T-cell (primary cell): ENCODE measurements around the gene DPP7. TPM values are rescaled to one million over a fixed set of nuclear protein-coding genes. Genes with fewer than 3 reads are reported as not detected.

Experiments
- ATAC-seq, 4 experiments: fragments of 200-7000 bp in 3 of 4; fragments of 150-1000 bp in 1 of 4; cut with Tn5 transposase; replicated peaks in 1 of 4; 1 replicate in 3 of 4; 2 replicates in 1 of 4; pipeline ENCODE4 v1.10.0; 2021; ENCODE audit warnings: moderate library complexity in 3 of 4, mild to moderate bottlenecking in 2 of 4, moderate number of reproducible peaks in 1 of 4
- CTCF ChIA-PET, 2 donors: fragments of 300-600 bp; sonication (Branson Sonifier 250); formaldehyde crosslinking; loops; one replicate each; lab custom pipeline; 2022; ENCODE audit warnings: antibody characterized with exemption in 2 of 2; lab: Charles Lee
- POLR2A ChIA-PET, 2 donors: fragments of 300-600 bp; sonication (Branson Sonifier 250); formaldehyde crosslinking; loops; one replicate each; lab custom pipeline; 2022; ENCODE audit warnings: antibody characterized with exemption in 2 of 2; lab: Charles Lee
- DNase-seq, 35 experiments: peaks; one replicate each; pipeline versions ENCODE4 v3.0.0 to v3.0.0-alpha.2; 2013 to 2023
- H3K27ac ChIP-seq: one replicate; pipeline ENCODE4 v1.5.1; 2013; ENCODE audit warnings: low read length
- H3K27me3 ChIP-seq, 2 experiments: replicated peaks in 1 of 2; 1 replicate in 1 of 2; 2 replicates in 1 of 2; pipeline versions ENCODE4 v1.6.1 to v1.7.0; 2013; ENCODE audit warnings: low read length in 1 of 2, mixed read lengths in 1 of 2; ENCODE audit not compliant: control insufficient read depth in 2 of 2, insufficient read depth in 2 of 2; ENCODE audit errors: extremely low read depth in 1 of 2
- H3K36me3 ChIP-seq, 2 donors: 1 replicate in 1 of 2; 2 replicates in 1 of 2; pipeline versions ENCODE4 v1.6.1 to v1.7.0; 2013; ENCODE audit warnings: low read length in 1 of 2; ENCODE audit not compliant: control insufficient read depth in 2 of 2, insufficient read depth in 1 of 2; ENCODE audit errors: extremely low read depth in 1 of 2
- H3K4me1 ChIP-seq, 2 experiments: 1 replicate in 1 of 2; 2 replicates in 1 of 2; pipeline versions ENCODE4 v1.6.1 to v1.7.0; 2013; ENCODE audit warnings: low read length in 2 of 2, mixed read lengths in 1 of 2; ENCODE audit not compliant: insufficient read depth in 2 of 2, control insufficient read depth in 1 of 2; ENCODE audit errors: extremely low read depth in 1 of 2
- H3K4me3 ChIP-seq, 2 donors: 1 replicate in 1 of 2; 2 replicates in 1 of 2; pipeline versions ENCODE4 v1.5.1 to v1.7.0; 2013; ENCODE audit warnings: mild to moderate bottlenecking in 2 of 2, low read length in 1 of 2, moderate library complexity in 1 of 2; ENCODE audit not compliant: control insufficient read depth in 1 of 2; ENCODE audit errors: extremely low read depth in 1 of 2
- H3K9me3 ChIP-seq: 2 replicates; pipeline ENCODE4 v1.7.0; 2013
- H3K27ac Mint-ChIP-seq, 2 donors: one replicate each; pipeline ENCODE4 v1.8.0; 2020 to 2021; ENCODE audit warnings: mild to moderate bottlenecking in 2 of 2, mixed read lengths in 2 of 2
- H3K27me3 Mint-ChIP-seq, 2 donors: one replicate each; pipeline ENCODE4 v1.8.0; 2021 to 2022; ENCODE audit warnings: mixed read lengths in 2 of 2
- H3K36me3 Mint-ChIP-seq: one replicate; pipeline ENCODE4 v1.8.0; 2021; ENCODE audit warnings: mixed read lengths
- H3K4me1 Mint-ChIP-seq, 3 donors: one replicate each; pipeline ENCODE4 v1.8.0; 2020 to 2022; ENCODE audit warnings: mixed read lengths in 3 of 3, mild to moderate bottlenecking in 1 of 3
- H3K4me3 Mint-ChIP-seq, 3 donors: one replicate each; pipeline ENCODE4 v1.8.0; 2020 to 2022; ENCODE audit warnings: mild to moderate bottlenecking in 3 of 3, mixed read lengths in 3 of 3, moderate library complexity in 3 of 3
- H3K9me3 Mint-ChIP-seq, 3 donors: one replicate each; pipeline ENCODE4 v1.8.0; 2020 to 2022; ENCODE audit warnings: mixed read lengths in 3 of 3
- WGBS: methylation state at CpG from one replicate; pipeline ENCODE4 v1.1.5; 2013; ENCODE audit warnings: missing lambda C conversion rate; ENCODE audit not compliant: insufficient coverage; 5-methylcytosine and 5-hydroxymethylcytosine counted together
- total RNA-seq, 35 experiments: library from RNA in 6 of 35; stranded (reverse) in 6 of 35; fragments of 120-200 nt in 1 of 35; gene quantifications; one replicate each; pipeline versions ENCODE4 v1.2.1 to v1.2.4 and lab custom pipeline; 2013 to 2026

Gene DPP7
- total RNA-seq, 5 donors from 2014 or later (not counting 1 experiment from before 2014, with no cell fraction given): 246 to 469 (median 425) TPM

DNA sequence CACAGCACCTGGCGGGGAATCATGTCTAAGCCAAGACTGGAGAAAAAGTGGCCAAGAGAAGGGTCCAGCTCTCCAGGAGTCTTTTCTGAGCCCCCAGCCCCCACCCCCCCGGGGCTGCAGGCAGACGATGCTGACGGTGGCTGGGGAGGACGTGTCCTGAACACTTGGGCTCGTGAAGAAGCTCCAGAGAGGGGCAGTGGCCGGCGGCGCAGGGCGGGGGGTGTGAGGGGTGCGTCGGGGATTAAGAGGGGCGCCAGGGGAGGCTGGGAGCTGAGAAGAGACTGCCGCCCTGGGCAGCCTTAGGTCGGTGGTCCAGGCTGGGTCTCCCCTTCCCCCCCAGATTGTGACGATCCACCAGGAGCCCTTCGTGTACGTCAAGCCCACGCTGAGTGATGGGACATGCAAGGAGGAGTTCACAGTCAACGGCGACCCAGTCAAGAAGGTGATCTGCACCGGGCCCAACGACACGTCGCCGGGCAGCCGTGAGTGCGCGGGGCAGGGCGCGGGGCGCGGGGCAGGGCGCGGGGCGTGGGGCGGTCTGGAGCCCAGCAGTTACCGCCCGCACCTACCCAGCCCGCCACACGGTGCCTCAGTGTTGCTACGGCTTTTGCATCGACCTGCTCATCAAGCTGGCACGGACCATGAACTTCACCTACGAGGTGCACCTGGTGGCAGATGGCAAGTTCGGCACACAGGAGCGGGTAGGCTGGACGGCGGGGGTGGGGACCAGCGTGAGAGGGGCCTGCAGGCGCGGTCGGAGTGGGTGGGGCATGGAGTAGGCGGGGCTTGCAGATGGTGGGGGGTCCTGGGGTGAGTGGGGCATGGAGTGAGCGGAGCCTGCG lies 46.4 kb upstream of the DPP7 start:
- no peak overlapping the region for H3K27ac Mint-ChIP-seq
- Histone ChIP-seq H3K27ac (no peak overlapping the region), H3K27me3 (peaks cover 10 to 95% of the 10 kb centered on the region in 2 experiments), H3K4me3 (no peak overlapping the region), H3K36me3 (no peaks in the 10 kb centered on the region), H3K4me1 (peaks cover 3 to 40% of the 10 kb centered on the region in 2 experiments), H3K9me3 (no peaks in the 10 kb centered on the region)
- ChIA-PET CTCF (no interaction called here), POLR2A (no interaction called here)
- no peak overlapping the region for H3K4me3 Mint-ChIP-seq
- DNase-seq (no peak), ATAC-seq (no peak)
- peaks cover 14 to 29% (median 20%) of the 10 kb centered on the region in 3 donors for H3K4me1 Mint-ChIP-seq
- H3K9me3 Mint-ChIP-seq: no peaks in the 10 kb centered on the region
- WGBS: 59% methylated on average over 47 of the region's 56 CpGs
- H3K36me3 Mint-ChIP-seq: no peaks in the 10 kb centered on the region
- peaks cover 28 to 61% of the 10 kb centered on the region in 2 donors for H3K27me3 Mint-ChIP-seq

DNA sequence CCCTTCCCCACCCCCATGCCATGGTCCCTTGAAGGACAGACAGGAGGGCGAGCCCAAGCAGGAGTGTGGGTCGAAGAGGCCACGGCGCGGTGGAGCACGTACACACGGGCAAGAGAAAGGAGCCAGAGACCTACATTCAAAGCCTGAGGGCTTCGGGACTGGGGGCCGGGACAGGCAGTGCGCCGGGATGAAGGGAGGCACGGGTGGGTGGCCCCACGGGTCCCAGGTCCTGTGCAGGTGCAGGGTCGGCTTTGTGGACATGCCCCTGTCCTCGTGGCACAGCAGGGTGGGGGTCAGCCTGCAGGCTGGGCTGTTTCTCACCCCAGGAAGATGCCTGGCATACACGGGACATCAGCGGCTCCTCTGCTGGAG lies 45.5 kb upstream of the DPP7 start:
- peaks cover 30 to 62% of the 10 kb centered on the region in 2 donors for H3K27me3 Mint-ChIP-seq
- ChIA-PET POLR2A (no interaction called here), CTCF (no interaction called here)
- Histone ChIP-seq H3K4me3 (no peak overlapping the region), H3K36me3 (no peaks in the 10 kb centered on the region), H3K4me1 (peaks cover 3 to 42% of the 10 kb centered on the region in 2 experiments), H3K27ac (no peak overlapping the region), H3K27me3 (peaks cover 10 to 95% of the 10 kb centered on the region in 2 experiments), H3K9me3 (no peaks in the 10 kb centered on the region)
- no peak overlapping the region for H3K27ac Mint-ChIP-seq
- no peak for DNase-seq
- no peak overlapping the region for H3K4me3 Mint-ChIP-seq
- no peak for ATAC-seq
- H3K9me3 Mint-ChIP-seq: no peaks in the 10 kb centered on the region
- H3K4me1 Mint-ChIP-seq: peaks cover 14 to 29% (median 20%) of the 10 kb centered on the region in 3 donors
- no peaks in the 10 kb centered on the region for H3K36me3 Mint-ChIP-seq
- 70% methylated on average over 16 of the region's 17 CpGs for WGBS

GRCh38 chr9:137159105-137160053 lies 44.8 kb upstream of the DPP7 start:
- Histone ChIP-seq H3K4me1 (peaks cover 3 to 42% of the 10 kb centered on the region in 2 experiments), H3K36me3 (no peaks in the 10 kb centered on the region), H3K4me3 (no peak overlapping the region), H3K27ac (no peak overlapping the region), H3K27me3 (peaks cover 10 to 93% of the 10 kb centered on the region in 2 experiments), H3K9me3 (no peaks in the 10 kb centered on the region)
- CTCF ChIA-PET: interaction anchor here in 1 of 2 donors (0.5 kb wide), 1 partner anchor 7 kb away, joined by 3 read pairs; no protein-coding TSS in a partner anchor
- H3K27ac Mint-ChIP-seq: peak overlapping the region in 1 of 2 donors; percentile 63
- DNase-seq (no peak), ATAC-seq (no peak)
- no peaks in the 10 kb centered on the region for H3K36me3 Mint-ChIP-seq
- peaks cover 14 to 29% (median 20%) of the 10 kb centered on the region in 3 donors for H3K4me1 Mint-ChIP-seq
- H3K9me3 Mint-ChIP-seq: no peaks in the 10 kb centered on the region
- peaks cover 34 to 60% of the 10 kb centered on the region in 2 donors for H3K27me3 Mint-ChIP-seq
- H3K4me3 Mint-ChIP-seq: peak overlapping the region in 2 of 3 donors; percentile 13 to 22
- WGBS: 40% methylated on average over 9 of the region's 14 CpGs
- POLR2A ChIA-PET: no interaction called here

DNA sequence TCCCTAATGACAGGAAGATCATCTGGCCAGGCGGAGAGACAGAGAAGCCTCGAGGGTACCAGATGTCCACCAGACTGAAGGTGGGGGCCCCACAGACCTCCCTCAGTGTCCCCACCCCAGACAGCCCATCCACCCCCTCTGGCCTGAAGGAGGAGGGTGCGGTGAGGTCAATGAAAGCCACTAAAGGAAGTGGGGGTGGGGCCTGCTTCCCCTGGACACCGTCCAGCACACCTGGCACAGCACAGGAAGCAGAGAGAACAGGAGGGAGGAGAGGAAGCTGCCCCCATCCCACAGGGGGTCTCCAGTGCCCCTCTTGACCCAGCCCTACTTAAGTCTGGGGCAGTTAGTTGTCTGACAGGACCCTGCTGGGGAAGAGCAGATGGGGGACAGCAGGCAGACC lies 44.1 kb upstream of the DPP7 start:
- Histone ChIP-seq H3K4me1 (peaks cover 3 to 42% of the 10 kb centered on the region in 2 experiments), H3K27me3 (peaks cover 7 to 89% of the 10 kb centered on the region in 2 experiments), H3K4me3 (no peak overlapping the region), H3K27ac (no peak overlapping the region), H3K36me3 (no peaks in the 10 kb centered on the region), H3K9me3 (no peaks in the 10 kb centered on the region)
- H3K9me3 Mint-ChIP-seq: no peaks in the 10 kb centered on the region
- no peak overlapping the region for H3K27ac Mint-ChIP-seq
- H3K27me3 Mint-ChIP-seq: peaks cover 34 to 56% of the 10 kb centered on the region in 2 donors
- DNase-seq (no peak), ATAC-seq (no peak)
- ChIA-PET POLR2A (no interaction called here), CTCF (interaction anchor here in 1 of 2 donors (0.5 kb wide), 1 partner anchor 8 kb away, joined by 3 read pairs; no protein-coding TSS in a partner anchor)
- peaks cover 14 to 29% (median 20%) of the 10 kb centered on the region in 3 donors for H3K4me1 Mint-ChIP-seq
- 0% methylated on average over 1 of the region's 4 CpGs for WGBS
- no peaks in the 10 kb centered on the region for H3K36me3 Mint-ChIP-seq
- H3K4me3 Mint-ChIP-seq: no peak overlapping the region

DNA sequence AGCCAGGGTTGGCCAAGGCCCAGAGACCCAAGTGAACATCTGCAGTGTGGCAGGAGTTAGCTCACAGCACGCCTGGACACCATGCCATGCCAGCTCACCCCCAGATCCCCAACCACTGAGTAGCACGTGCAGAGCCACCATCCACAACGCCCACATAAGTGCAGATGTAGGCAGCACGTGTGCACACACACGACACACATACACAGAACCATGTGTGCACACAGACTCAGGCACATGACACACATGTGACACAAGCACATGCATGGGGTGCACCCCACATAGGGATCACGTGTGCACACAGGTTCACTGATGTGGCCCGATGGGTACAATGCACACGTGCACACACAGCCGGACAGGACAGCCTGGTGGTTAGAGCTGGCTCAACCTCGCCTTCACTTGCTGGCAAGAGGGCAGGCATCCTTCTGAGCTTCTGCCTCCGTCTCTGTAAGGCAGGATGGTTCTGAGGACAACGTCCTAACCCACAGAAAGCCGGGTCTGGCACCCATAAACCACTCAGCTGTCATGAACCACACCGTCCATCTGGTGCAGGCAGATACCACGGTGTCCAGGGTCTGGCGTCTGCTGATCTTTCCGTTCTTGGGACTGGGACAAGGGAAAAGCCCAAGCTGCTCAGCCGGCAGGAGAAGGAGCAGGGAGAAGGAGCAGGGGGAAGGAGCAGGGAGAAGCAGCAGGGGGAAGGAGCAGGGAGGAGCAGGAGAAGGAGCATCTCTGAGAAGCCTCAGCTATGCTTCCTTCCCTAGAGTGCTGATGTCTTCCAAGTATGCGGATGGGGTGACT lies 43.3 kb upstream of the DPP7 start:
- Histone ChIP-seq H3K36me3 (no peaks in the 10 kb centered on the region), H3K4me3 (no peak overlapping the region), H3K9me3 (no peaks in the 10 kb centered on the region), H3K27ac (no peak overlapping the region), H3K27me3 (peaks cover 5 to 83% of the 10 kb centered on the region in 2 experiments), H3K4me1 (peaks cover 0 to 39% of the 10 kb centered on the region in 2 experiments)
- no peaks in the 10 kb centered on the region for H3K36me3 Mint-ChIP-seq
- ATAC-seq (no peak), DNase-seq (no peak)
- ChIA-PET POLR2A (no interaction called here), CTCF (no interaction called here)
- no peaks in the 10 kb centered on the region for H3K9me3 Mint-ChIP-seq
- H3K27me3 Mint-ChIP-seq: peaks cover 30 to 53% of the 10 kb centered on the region in 2 donors
- H3K4me1 Mint-ChIP-seq: peaks cover 14 to 27% (median 18%) of the 10 kb centered on the region in 3 donors
- H3K4me3 Mint-ChIP-seq: peak overlapping the region in 1 of 3 donors; percentile 56
- WGBS: 60% methylated on average over 18 of the region's 19 CpGs
- no peak overlapping the region for H3K27ac Mint-ChIP-seq
